PC-3 (cell line): Measurements from ENCODE around the gene DMKN. TPM values are rescaled to one million over a fixed set of nuclear protein-coding genes. Genes with fewer than 3 reads are reported as not detected.

ENCODE experiments used
- ATAC-seq: fragments of 200-7000 bp; cut with Tn5 transposase; 2 replicates; pipeline ENCODE4 v1.9.1; 2020; ENCODE audit warnings: mild to moderate bottlenecking, moderate library complexity
- BruUV-seq: library from RNA; stranded (reverse); fragments of 400-500 nt; replicated peaks from 2 replicates; lab custom pipeline; 2021; lab: Mats Ljungman, UMichigan
- CTCF ChIA-PET: fragments of 300-600 bp; sonication (Branson Sonifier 250); formaldehyde crosslinking; loops from one replicate; lab custom pipeline; 2022; ENCODE audit warnings: antibody characterized with exemption; lab: Charles Lee
- POLR2A ChIA-PET: fragments of 300-600 bp; sonication (Branson Sonifier 250); formaldehyde crosslinking; loops from one replicate; lab custom pipeline; 2022; ENCODE audit warnings: antibody characterized with exemption; ENCODE audit not compliant: unreplicated experiment; lab: Charles Lee
- DNase-seq: peaks from one replicate; pipeline ENCODE4 v3.0.0-alpha.2; 2015
- H2AFZ ChIP-seq: fragments of 300-600 bp; sonication (generic); 2 replicates; pipeline ENCODE4 v1.6.0; 2016; ENCODE audit warnings: antibody characterized with exemption, low read length
- H3F3A ChIP-seq: fragments of 300-600 bp; sonication (generic); one replicate; pipeline ENCODE4 v1.6.0; 2017; ENCODE audit warnings: antibody characterized with exemption, low read length, control low read depth, mild to moderate bottlenecking; ENCODE audit not compliant: unreplicated experiment
- H3K27ac ChIP-seq: fragments of 300-600 bp; sonication (generic); 2 replicates; pipeline ENCODE4 v1.5.1; 2016; ENCODE audit warnings: mild to moderate bottlenecking, low read length
- H3K27me3 ChIP-seq: fragments of 300-600 bp; sonication (generic); 2 replicates; pipeline ENCODE4 v1.6.1; 2016; ENCODE audit warnings: low read length, mixed read lengths
- H3K36me3 ChIP-seq: fragments of 300-600 bp; sonication (generic); 2 replicates; pipeline ENCODE4 v1.6.1; 2016; ENCODE audit warnings: low read depth, mixed run types, low read length, mixed read lengths
- H3K4me1 ChIP-seq: fragments of 300-600 bp; sonication (generic); 2 replicates; pipeline ENCODE4 v1.5.1; 2016; ENCODE audit warnings: low read length; ENCODE audit not compliant: insufficient read depth
- H3K4me2 ChIP-seq: fragments of 300-600 bp; sonication (generic); 2 replicates; pipeline ENCODE4 v1.6.0; 2016; ENCODE audit warnings: low read length
- H3K4me3 ChIP-seq: fragments of 300-600 bp; sonication (generic); 2 replicates; pipeline ENCODE4 v1.5.1; 2016; ENCODE audit warnings: mild to moderate bottlenecking, low read length, mixed read lengths
- H3K79me2 ChIP-seq: fragments of 300-600 bp; sonication (generic); 2 replicates; pipeline ENCODE4 v1.6.1; 2017; ENCODE audit warnings: low read length, mixed read lengths
- H3K9ac ChIP-seq: fragments of 300-600 bp; sonication (generic); 2 replicates; pipeline ENCODE4 v1.6.0; 2016; ENCODE audit warnings: mild to moderate bottlenecking, low read length
- H3K9me2 ChIP-seq: fragments of 300-600 bp; sonication (generic); replicated peaks from 2 replicates; pipeline ENCODE4 v1.6.1; 2016; ENCODE audit warnings: mixed run types, low read length, mixed read lengths
- H3K9me3 ChIP-seq: fragments of 300-600 bp; sonication (generic); 2 replicates; pipeline ENCODE4 v1.6.1; 2016; ENCODE audit warnings: low read length, mixed read lengths
- H4K20me1 ChIP-seq: fragments of 300-600 bp; sonication (generic); 2 replicates; pipeline ENCODE4 v1.6.1; 2016; ENCODE audit warnings: low read length, mixed read lengths
- CTCF ChIP-seq: fragments of 300-600 bp; sonication (generic); conservative IDR thresholded peaks from 2 replicates; pipeline ENCODE4 v1.5.1; 2017; ENCODE audit warnings: antibody characterized with exemption, low read depth, mild to moderate bottlenecking, low read length
- EZH2 ChIP-seq: fragments of 300-600 bp; sonication (generic); IDR thresholded peaks from one replicate; pipeline ENCODE4 v1.6.1; 2017; ENCODE audit warnings: antibody characterized with exemption, mild to moderate bottlenecking, low read length; ENCODE audit not compliant: unreplicated experiment
- EZH2phosphoT487 ChIP-seq: fragments of 300-600 bp; sonication (generic); IDR thresholded peaks from 2 replicates; pipeline ENCODE4 v1.6.1; 2018; ENCODE audit warnings: mild to moderate bottlenecking, antibody characterized with exemption, low read length, borderline replicate concordance
- intact Hi-C: fragments of 100-400 bp; cut with micrococcal nuclease; formaldehyde crosslinking; loops from 2 replicates; pipeline ENCODE4 v1.9.0; 2023
- total RNA-seq: library from RNA; depleted of rRNA; stranded (reverse); fragments of >200 nt; gene quantifications from 2 replicates; pipeline ENCODE4 v1.2.3, GENCODE V29; 2014

The DMKN gene
- total RNA-seq, 1 experiment from 2014 or later: 128 TPM

DNA sequence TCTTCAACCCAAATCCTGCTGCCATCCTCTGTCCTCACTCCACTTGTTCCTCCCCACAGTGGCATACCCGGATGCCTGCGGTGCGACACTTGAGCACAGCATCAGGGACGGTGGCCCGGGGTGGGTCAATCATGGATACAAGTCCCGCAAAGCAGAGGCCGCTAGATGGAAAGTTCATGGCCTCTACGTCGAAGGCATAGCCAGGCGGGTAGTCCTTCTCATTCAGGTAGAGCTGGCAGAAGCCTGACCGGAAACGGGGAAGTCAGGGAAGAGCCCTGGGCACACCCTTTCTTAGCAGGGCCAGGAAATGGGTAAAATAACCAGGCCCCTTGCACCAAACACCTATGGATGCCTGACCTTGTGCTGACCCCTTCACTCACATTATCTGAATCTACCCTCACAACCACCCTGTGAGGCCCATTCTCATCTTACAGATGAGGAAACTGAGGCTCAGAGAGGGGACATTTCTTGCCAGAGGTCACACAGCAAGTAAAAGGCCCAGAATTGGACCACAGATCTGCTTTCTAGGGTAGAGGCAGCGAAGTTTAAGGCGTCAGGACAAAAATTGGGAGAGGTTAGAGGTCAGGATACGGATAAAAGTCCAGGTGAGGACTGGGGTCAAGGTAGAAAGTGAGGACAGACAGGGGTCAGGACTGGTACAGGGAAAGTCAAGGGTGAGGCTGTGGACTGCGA, 43.5 kb upstream of the DMKN start:
- Histone ChIP-seq H3K27me3 (no peaks in the 10 kb centered on the region), H3K9ac (no peak overlapping the region), H3K4me2 (no peak overlapping the region), H3K36me3 (no peaks in the 10 kb centered on the region), H3K4me1 (peaks cover 5% of the 10 kb centered on the region; the same call in 1 of the 2 replicates), H3F3A (no peaks in the 10 kb centered on the region), H3K27ac (no peak overlapping the region), H2AFZ (no peak overlapping the region), H3K4me3 (no peak overlapping the region), H4K20me1 (no peaks in the 10 kb centered on the region), H3K79me2 (no peaks in the 10 kb centered on the region), H3K9me3 (no peaks in the 10 kb centered on the region), H3K9me2 (no peaks in the 10 kb centered on the region)
- BruUV-seq: no TSS peak
- intact Hi-C loops: no loop called here
- CTCF ChIA-PET: no interaction called here
- TF ChIP-seq CTCF (no peak), EZH2 (no peak), EZH2phosphoT487 (no peak)
- POLR2A ChIA-PET: no interaction called here
- ATAC-seq (no peak), DNase-seq (no peak)

GRCh38 chr19:35556025-35556590, 42.7 kb upstream of the DMKN start:
- H3F3A ChIP-seq: no peaks in the 10 kb centered on the region
- H3K27me3 ChIP-seq: no peaks in the 10 kb centered on the region
- no peak overlapping the region for H3K4me2 ChIP-seq
- H3K9ac ChIP-seq: no peak overlapping the region
- BruUV-seq: no TSS peak
- H3K4me1 ChIP-seq: peaks cover 5% of the 10 kb centered on the region; the same call in 1 of the 2 replicates
- no peak overlapping the region for H3K27ac ChIP-seq
- intact Hi-C loops: no loop called here
- no peaks in the 10 kb centered on the region for H3K36me3 ChIP-seq
- no peaks in the 10 kb centered on the region for H3K9me2 ChIP-seq
- H3K79me2 ChIP-seq: no peaks in the 10 kb centered on the region
- CTCF ChIA-PET: no interaction called here
- no peaks in the 10 kb centered on the region for H3K9me3 ChIP-seq
- no peak overlapping the region for H3K4me3 ChIP-seq
- POLR2A ChIA-PET: interaction anchor here (0.5 kb wide), 1 partner anchor 46 kb away, joined by 3 read pairs; no protein-coding TSS in a partner anchor
- H2AFZ ChIP-seq: no peak overlapping the region
- DNase-seq: no peak
- no peak for ATAC-seq
- TF ChIP-seq EZH2 (no peak), CTCF (no peak), EZH2phosphoT487 (no peak)
- no peaks in the 10 kb centered on the region for H4K20me1 ChIP-seq
